Astrocyte (in vitro differentiated cells and primary cell): ENCODE data around the gene CIPC.

ENCODE experiments used
- EZH2 ChIP-seq: IDR thresholded peaks from 2 replicates; pipeline ENCODE4 v1.6.1; 2012; ENCODE audit warnings: mild to moderate bottlenecking, low read length, inconsistent platforms; ENCODE audit not compliant: insufficient read depth
- TF ChIP-seq, protein P1 (sequence below): IDR thresholded peaks from 2 replicates; pipeline ENCODE4 v1.5.1; 2011; ENCODE audit warnings: low read depth, mild to moderate bottlenecking, inconsistent platforms, low read length, moderate library complexity; ENCODE audit not compliant: insufficient read depth

DNA sequence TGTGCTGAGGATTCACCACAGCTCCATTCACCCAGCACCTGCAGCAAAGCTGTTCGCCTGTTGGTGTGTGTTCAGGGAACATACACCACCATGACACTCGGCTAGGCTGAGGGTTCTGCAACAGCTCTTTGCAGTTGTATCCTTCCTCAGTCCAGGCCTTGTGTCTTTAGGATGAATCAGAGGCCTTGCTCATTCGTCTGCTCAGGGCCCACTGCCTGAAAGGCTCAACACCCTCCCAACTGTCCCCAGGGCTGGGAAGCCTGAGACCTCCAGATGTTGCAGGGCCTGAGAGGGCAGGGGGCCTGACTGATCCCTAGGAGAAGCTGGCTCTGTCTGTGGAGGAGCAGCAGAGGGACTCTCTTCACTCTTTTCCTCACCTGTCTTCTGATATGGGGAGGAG, 32.3 kb downstream of the CIPC start:
- TF ChIP-seq, protein P1, sequence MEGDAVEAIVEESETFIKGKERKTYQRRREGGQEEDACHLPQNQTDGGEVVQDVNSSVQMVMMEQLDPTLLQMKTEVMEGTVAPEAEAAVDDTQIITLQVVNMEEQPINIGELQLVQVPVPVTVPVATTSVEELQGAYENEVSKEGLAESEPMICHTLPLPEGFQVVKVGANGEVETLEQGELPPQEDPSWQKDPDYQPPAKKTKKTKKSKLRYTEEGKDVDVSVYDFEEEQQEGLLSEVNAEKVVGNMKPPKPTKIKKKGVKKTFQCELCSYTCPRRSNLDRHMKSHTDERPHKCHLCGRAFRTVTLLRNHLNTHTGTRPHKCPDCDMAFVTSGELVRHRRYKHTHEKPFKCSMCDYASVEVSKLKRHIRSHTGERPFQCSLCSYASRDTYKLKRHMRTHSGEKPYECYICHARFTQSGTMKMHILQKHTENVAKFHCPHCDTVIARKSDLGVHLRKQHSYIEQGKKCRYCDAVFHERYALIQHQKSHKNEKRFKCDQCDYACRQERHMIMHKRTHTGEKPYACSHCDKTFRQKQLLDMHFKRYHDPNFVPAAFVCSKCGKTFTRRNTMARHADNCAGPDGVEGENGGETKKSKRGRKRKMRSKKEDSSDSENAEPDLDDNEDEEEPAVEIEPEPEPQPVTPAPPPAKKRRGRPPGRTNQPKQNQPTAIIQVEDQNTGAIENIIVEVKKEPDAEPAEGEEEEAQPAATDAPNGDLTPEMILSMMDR: no peak
- no peak for TF ChIP-seq EZH2
